RWPE2 (cell line): ENCODE measurements around the gene WDR20.

Experiments
- ATAC-seq: fragments of 200-7000 bp; cut with Tn5 transposase; 3 replicates; pipeline ENCODE4 v1.9.1; 2021; ENCODE audit warnings: low read depth
- DNase-seq: peaks from one replicate; pipeline ENCODE4 v3.0.0-alpha.2; 2020; ENCODE audit warnings: low spot score
- H3K27ac ChIP-seq: fragments of 450-650 bp; 2 replicates; pipeline ENCODE4 v1.5.1; 2017; ENCODE audit warnings: mild to moderate bottlenecking; ENCODE audit not compliant: poor library complexity, severe bottlenecking
- H3K27me3 ChIP-seq: fragments of 250-450 bp; sonication (Bioruptor Pico); 2 replicates; pipeline ENCODE4 v1.5.1; 2021; ENCODE audit warnings: mild to moderate bottlenecking, moderate library complexity; ENCODE audit not compliant: insufficient read depth, poor library complexity, severe bottlenecking
- H3K36me3 ChIP-seq: fragments of 250-450 bp; sonication (Bioruptor Pico); 2 replicates; pipeline ENCODE4 v1.5.1; 2020; ENCODE audit warnings: low read depth, mild to moderate bottlenecking, moderate library complexity
- H3K4me1 ChIP-seq: fragments of 250-450 bp; sonication (Bioruptor Pico); 2 replicates; pipeline ENCODE4 v1.5.1; 2021; ENCODE audit warnings: mild to moderate bottlenecking, moderate library complexity; ENCODE audit not compliant: insufficient read depth, poor library complexity, severe bottlenecking
- H3K4me3 ChIP-seq: fragments of 250-450 bp; sonication (Bioruptor Pico); 2 replicates; pipeline ENCODE4 v1.5.1; 2021; ENCODE audit warnings: mild to moderate bottlenecking, moderate library complexity; ENCODE audit not compliant: severe bottlenecking
- H3K9me3 ChIP-seq: fragments of 250-450 bp; sonication (Bioruptor Pico); 2 replicates; pipeline ENCODE4 v1.5.1; 2021; ENCODE audit warnings: mild to moderate bottlenecking, moderate library complexity; ENCODE audit not compliant: severe bottlenecking
- CTCF ChIP-seq: fragments of 450-650 bp; IDR thresholded peaks from one replicate; pipeline ENCODE4 v1.5.1; 2017; ENCODE audit warnings: mild to moderate bottlenecking, moderate library complexity; ENCODE audit not compliant: poor library complexity, severe bottlenecking

The WDR20 gene

DNA sequence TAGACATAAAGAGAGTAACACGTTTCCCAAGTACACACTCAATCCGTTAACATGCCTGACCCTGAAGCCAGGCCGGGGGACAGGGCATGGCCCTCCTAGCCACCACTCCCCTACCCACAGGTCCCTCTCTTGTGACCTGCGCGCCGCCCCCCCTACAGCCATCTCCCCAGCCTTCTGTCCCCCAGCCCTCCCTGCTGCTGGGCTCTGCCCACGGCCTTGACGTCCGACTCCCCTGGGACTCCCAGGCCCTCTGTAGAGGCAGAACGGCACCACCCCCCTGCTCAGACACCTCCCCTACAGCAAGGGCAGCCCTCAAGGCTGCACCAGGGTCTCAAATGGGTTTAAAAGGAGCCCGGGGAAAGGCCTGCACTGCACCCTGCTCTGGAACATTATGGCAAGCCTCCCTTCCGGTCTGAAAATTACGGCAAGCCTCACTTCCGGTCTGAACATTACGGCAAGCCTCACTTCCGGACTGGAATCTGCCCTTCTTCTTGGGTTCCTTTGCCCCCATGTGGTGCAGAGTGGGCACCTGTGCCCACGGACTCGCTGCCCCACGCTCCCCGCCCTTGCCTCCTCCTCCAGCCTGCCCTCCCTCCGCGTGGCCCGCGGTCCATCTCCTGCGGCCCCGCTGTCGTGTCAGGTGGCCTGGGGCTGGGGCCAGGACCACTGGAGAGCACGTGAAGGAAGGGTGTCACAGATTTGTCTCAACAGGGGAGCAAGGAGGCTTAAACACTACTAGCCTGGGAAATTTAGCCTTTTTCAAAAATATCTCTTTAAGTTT lies 87.7 kb downstream of the WDR20 start:
- H3K27me3 ChIP-seq: no peaks in the 10 kb centered on the region
- no peaks in the 10 kb centered on the region for H3K9me3 ChIP-seq
- DNase-seq (no peak), ATAC-seq (no peak)
- no peak overlapping the region for H3K4me3 ChIP-seq
- peaks cover 12% of the 10 kb centered on the region for H3K36me3 ChIP-seq
- TF ChIP-seq CTCF: no peak
- no peaks in the 10 kb centered on the region for H3K4me1 ChIP-seq
- H3K27ac ChIP-seq: no peak overlapping the region

DNA sequence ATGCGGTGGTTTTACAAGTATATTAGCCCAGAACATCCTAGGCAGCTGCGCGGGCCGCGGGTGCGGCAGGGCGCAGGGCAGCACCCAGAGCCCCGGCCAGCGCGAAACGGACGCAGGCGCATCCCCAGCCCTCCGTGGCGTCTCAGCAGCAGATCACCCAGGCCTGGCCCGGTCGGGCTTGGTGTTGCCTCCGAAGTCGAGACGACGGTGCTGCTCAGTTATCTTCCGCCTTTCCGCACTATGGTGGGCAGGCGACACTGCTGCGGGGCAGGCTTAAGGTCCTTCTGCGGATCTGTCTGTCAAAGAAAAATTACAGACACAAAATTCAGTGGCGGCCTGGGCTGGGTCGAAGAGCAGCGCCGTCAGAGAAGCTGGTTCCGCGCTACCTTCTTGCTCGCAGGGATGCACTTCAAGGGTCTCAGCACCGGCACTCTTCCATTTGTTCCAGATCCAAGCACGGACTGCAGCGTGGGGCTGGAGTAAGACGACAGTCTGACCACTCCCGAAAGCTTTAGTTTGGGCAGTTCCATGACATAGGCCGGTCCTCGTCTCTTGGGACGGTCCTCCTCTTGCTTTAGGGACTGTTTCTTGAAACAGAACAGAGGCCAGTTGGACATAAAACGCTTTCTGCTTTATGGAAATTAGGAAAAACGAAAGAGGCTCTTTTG lies 89.5 kb downstream of the WDR20 start:
- Histone ChIP-seq H3K9me3 (no peaks in the 10 kb centered on the region), H3K36me3 (peaks cover 16% of the 10 kb centered on the region), H3K27ac (no peak overlapping the region), H3K4me3 (no peak overlapping the region), H3K4me1 (no peaks in the 10 kb centered on the region), H3K27me3 (no peaks in the 10 kb centered on the region)
- DNase-seq (no peak), ATAC-seq (no peak)
- no peak for TF ChIP-seq CTCF

DNA sequence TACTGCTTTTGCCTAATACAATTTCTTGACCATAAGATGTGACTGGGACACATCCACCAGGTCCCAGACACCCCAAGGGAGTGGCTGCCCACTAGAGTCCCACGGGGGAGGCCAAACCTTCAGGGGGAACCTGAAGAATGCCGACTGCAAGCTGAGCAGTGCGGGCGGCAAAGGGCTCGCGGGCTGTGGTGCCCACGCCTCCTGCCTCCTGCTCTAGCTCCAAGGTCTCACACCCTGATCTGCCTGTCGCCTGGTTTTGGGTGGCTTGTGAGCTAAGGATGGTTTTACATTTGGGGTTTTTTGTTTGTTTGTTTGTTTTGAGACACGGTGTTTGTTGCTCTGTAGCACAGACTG lies 90.0 kb downstream of the WDR20 start:
- TF ChIP-seq CTCF: no peak
- no peak for DNase-seq
- H3K36me3 ChIP-seq: peaks cover 13% of the 10 kb centered on the region
- H3K9me3 ChIP-seq: no peaks in the 10 kb centered on the region
- no peak for ATAC-seq
- H3K27ac ChIP-seq: no peak overlapping the region
- no peaks in the 10 kb centered on the region for H3K4me1 ChIP-seq
- no peak overlapping the region for H3K4me3 ChIP-seq
- no peaks in the 10 kb centered on the region for H3K27me3 ChIP-seq

DNA sequence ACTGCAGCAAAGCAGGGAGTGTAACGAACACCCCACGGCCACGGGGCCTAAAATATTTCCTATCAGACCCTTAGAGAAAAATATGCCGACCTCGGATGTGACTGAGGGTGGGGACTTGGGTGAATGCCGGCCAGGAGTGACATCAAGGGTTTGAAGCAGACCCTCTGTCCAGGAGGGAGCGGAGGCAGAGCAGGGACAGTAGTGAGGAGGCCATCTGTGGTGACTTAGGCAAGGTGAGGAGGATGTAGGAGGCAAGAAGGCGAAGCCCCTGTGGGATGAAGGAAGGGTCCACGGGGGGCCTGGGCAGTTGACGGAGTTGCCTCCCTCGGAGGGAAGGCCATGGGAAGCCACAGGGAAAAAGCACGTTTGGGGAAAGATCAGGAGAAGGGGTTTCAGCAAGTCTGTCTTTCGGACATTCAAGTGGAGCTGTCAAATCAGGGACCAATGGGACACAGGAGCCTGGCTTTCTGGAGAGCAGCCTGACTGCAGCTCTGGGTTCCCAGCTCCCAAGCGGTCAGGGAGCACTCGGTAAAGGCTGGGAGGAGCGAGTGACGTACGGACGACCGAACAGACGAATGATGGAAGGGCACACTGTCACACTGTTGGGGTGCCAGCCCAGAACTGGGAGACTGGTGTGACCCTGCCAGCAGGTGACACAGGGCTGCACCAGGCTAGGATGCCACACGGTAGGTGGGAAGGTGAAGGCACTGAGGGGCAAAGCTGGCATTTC lies 90.9 kb downstream of the WDR20 start:
- Histone ChIP-seq H3K36me3 (peaks cover 9% of the 10 kb centered on the region), H3K4me3 (no peak overlapping the region), H3K27ac (no peak overlapping the region), H3K9me3 (no peaks in the 10 kb centered on the region), H3K4me1 (peaks cover 5% of the 10 kb centered on the region), H3K27me3 (no peaks in the 10 kb centered on the region)
- DNase-seq (no peak), ATAC-seq (no peak)
- no peak for TF ChIP-seq CTCF
